ENCODE data around the gene ACTRT2. TPM values are rescaled to one million over a fixed set of nuclear protein-coding genes. Genes with fewer than 3 reads are reported as not detected.

The ACTRT2 gene
- polyA plus RNA-seq, 1 of the 3 experiments (the other 2 are of a cell fraction) = not detected

DNA sequence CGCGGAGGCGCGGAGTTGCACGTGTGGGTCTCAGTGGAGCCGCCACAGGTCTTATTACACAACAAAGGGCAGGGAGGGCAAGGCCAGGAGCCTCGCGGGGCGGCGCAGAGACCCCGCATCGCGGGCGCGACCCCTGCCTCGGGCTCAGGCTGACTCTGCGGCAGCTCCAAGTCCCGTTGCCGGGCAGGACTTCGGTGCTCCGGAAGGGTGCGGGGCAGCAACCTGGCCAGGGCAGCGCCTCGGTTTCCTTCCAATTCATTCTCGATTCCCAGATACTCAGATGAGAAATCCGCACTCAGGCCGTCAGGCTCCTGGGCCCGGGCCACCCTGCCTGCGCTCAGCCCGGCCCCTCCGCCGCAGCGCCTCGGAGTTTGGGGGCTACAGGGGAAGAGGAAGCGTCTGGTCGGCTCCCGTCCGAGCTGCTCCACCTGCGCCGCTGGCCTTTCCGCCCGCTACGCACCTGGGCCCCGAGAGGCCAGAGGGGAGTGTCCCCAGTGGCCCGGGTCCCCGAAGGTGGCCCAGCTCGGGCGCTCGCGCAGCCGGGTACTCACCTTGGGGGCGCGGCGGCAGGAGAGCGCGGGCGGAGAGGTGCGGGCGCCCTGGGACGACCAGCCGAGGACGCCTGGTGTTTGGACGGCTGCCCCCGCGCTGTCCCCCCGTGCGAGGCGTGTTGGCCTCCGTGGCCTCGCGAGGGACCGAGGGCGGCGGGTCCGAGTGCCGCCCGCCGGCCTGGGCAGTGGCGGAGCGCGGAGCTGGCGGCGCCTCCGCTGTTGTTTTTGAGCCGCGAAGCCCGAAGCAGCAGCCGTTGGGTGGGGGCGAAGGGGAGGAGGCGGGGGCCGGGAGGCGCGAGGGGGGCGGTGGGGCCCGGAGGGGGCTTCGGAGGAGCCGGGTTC lies 46.6 kb downstream of the ACTRT2 start:
- Histone ChIP-seq H3K4me3 (ENCODE audit: low read depth in 2 of 2, low read length in 1 of 2) (no peak overlapping the region), H3K36me3 (replicated peaks in 1 of 2; ENCODE audit: control insufficient read depth in 1 of 2, insufficient read depth in 2 of 2, low read length in 1 of 2) (no peaks in the 10 kb centered on the region), H3K4me1 (ENCODE audit: control insufficient read depth in 1 of 2, insufficient read depth in 2 of 2, low read depth in 1 of 2, low read length in 1 of 2) (no peaks in the 10 kb centered on the region), H3K79me2 (ENCODE audit: insufficient read depth) (no peaks in the 10 kb centered on the region), H3K9me3 (no peaks in the 10 kb centered on the region), H3K4me2 (no peak overlapping the region), H3K27ac (ENCODE audit: low read depth in 2 of 2, low read length in 1 of 2) (no peak overlapping the region), H3K27me3 (ENCODE audit: insufficient read depth) (peaks cover 69% of the 10 kb centered on the region), H3F3A (replicated peaks; ENCODE audit: insufficient read depth) (no peaks in the 10 kb centered on the region), H3K9ac (no peak overlapping the region), H3K9me2 (no peaks in the 10 kb centered on the region), H4K20me1 (ENCODE audit: insufficient read depth) (no peaks in the 10 kb centered on the region), H2AFZ (ENCODE audit: low read depth) (no peak overlapping the region)
- TF ChIP-seq YY1 (IDR thresholded peaks at IDR 0.05; ENCODE audit: low read depth) = no peak
- TF ChIP-seq, protein P1, sequence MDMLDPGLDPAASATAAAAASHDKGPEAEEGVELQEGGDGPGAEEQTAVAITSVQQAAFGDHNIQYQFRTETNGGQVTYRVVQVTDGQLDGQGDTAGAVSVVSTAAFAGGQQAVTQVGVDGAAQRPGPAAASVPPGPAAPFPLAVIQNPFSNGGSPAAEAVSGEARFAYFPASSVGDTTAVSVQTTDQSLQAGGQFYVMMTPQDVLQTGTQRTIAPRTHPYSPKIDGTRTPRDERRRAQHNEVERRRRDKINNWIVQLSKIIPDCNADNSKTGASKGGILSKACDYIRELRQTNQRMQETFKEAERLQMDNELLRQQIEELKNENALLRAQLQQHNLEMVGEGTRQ (IDR thresholded peaks at IDR 0.05; ENCODE audit: borderline replicate concordance, low read depth, low read length) = no peak
- no peak for TF ChIP-seq SMC3 (IDR thresholded peaks at IDR 0.05; ENCODE audit: low read depth, low read length)
- no peak for TF ChIP-seq NFIC (IDR thresholded peaks at IDR 0.05; ENCODE audit: borderline replicate concordance)
- no peak for TF ChIP-seq EZH2phosphoT487 (IDR thresholded peaks at IDR 0.05; ENCODE audit: borderline replicate concordance, low read depth)
- TF ChIP-seq FOXJ3 (CRISPR knock-in tag; IDR thresholded peaks at IDR 0.05) = no peak
- TF ChIP-seq EP300 (IDR thresholded peaks at IDR 0.05; ENCODE audit: borderline replicate concordance in 1 of 2, low read depth in 1 of 2, low read length in 1 of 2) = no peak
- TF ChIP-seq, protein P2, sequence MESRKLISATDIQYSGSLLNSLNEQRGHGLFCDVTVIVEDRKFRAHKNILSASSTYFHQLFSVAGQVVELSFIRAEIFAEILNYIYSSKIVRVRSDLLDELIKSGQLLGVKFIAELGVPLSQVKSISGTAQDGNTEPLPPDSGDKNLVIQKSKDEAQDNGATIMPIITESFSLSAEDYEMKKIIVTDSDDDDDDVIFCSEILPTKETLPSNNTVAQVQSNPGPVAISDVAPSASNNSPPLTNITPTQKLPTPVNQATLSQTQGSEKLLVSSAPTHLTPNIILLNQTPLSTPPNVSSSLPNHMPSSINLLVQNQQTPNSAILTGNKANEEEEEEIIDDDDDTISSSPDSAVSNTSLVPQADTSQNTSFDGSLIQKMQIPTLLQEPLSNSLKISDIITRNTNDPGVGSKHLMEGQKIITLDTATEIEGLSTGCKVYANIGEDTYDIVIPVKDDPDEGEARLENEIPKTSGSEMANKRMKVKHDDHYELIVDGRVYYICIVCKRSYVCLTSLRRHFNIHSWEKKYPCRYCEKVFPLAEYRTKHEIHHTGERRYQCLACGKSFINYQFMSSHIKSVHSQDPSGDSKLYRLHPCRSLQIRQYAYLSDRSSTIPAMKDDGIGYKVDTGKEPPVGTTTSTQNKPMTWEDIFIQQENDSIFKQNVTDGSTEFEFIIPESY (IDR thresholded peaks at IDR 0.05; ENCODE audit: borderline replicate concordance, low read depth) = no peak
- CTCF ChIA-PET = interaction anchor here (0.7 kb wide), 1 partner anchor 364 kb away, joined by 3 read pairs; no protein-coding TSS in a partner anchor
- DNase-seq = no peak
- POLR2A ChIA-PET = no interaction called here
- WGBS (ENCODE audit: low lambda C conversion rate) = 0% methylated on average over 2 of the region's 97 CpGs

DNA sequence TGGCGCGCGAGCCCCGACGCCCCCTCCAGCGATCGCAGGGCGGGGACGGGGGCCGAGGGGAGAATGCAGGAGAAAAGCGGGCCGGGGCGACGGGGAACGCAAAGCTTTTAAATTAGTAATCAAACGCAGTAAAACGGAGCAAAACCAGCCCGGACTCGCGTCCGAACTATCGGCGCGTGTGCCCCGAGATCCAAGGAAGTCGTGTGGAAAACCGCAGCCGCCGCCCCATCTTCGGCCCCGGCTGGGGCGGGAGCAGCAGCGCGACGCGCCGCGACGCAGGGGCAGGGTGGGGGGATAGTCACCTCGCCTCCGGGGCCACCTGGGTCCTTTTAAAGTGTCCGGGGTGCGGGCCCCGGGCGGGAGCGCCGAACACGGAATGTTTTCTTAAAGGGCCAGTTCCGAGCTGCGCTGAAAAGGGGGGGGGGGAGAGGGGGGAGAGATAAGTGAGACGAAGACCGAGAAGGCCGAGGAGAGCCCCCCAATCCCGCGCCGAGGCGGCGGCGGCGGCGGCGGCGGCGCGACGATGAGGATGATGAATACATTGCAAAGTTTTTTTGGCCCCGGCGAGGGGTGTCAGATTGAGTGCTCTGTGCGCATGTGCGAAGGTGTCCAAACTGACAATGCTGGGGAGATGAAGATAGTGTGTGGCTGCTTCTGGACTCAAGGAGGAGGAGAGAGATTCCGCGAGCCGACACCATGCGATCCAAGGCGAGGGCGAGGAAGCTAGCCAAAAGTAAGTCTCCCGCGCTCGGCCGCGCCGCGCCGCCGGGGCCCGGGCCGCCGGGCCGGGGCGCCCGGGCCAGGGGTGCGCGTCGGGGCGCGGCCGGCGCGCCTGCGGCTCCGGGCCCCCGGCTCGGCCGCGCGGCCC lies 47.5 kb downstream of the ACTRT2 start, which contains the start of gene PRDM16:
Gene PRDM16, plus strand, starts transcription at position 640 of the 868 bp plus-strand sequence. Its CDS starts 57 bp downstream, at position 697.
- DNase-seq = no peak
- H3K9me3 ChIP-seq = no peaks in the 10 kb centered on the region
- H3K9ac ChIP-seq = no peak within 1 kb of the TSS
- peak within 1 kb of the TSS; percentile 40 to 52; a peak in 3 of 4 replicates for H3K4me3 ChIP-seq (ENCODE audit: low read depth in 2 of 2, low read length in 1 of 2)
- H3K4me2 ChIP-seq = peak within 1 kb of the TSS; percentile 67; the same call in 1 of the 2 replicates
- no peaks in the 10 kb centered on the region for H3K79me2 ChIP-seq (ENCODE audit: insufficient read depth)
- peaks cover 70% of the 10 kb centered on the region for H3K27me3 ChIP-seq (ENCODE audit: insufficient read depth)
- no peak within 1 kb of the TSS for H3K27ac ChIP-seq (ENCODE audit: low read depth in 2 of 2, low read length in 1 of 2)
- WGBS (ENCODE audit: low lambda C conversion rate) = 4% methylated on average over 44 of the region's 106 CpGs
- no peaks in the 10 kb centered on the region for H3F3A ChIP-seq (replicated peaks; ENCODE audit: insufficient read depth)
- H4K20me1 ChIP-seq (ENCODE audit: insufficient read depth) = no peaks in the 10 kb centered on the region
- ChIA-PET POLR2A (no interaction called here), CTCF (interaction anchor here (0.7 kb wide), 1 partner anchor 363 kb away, joined by 3 read pairs; no protein-coding TSS in a partner anchor)
- no peaks in the 10 kb centered on the region for H3K4me1 ChIP-seq (ENCODE audit: control insufficient read depth in 1 of 2, insufficient read depth in 2 of 2, low read depth in 1 of 2, low read length in 1 of 2)
- TF ChIP-seq POLR2AphosphoS5 (IDR thresholded peaks at IDR 0.05; ENCODE audit: low read depth, low read length) = no peak
- TF ChIP-seq, protein P2 (IDR thresholded peaks at IDR 0.05; ENCODE audit: borderline replicate concordance, low read depth) = no peak
- no peak for TF ChIP-seq SIN3A (IDR thresholded peaks at IDR 0.05; ENCODE audit: borderline replicate concordance, low read depth, low read length)
- TF ChIP-seq RAD21 (IDR thresholded peaks at IDR 0.05; ENCODE audit: low read length) = no peak
- TF ChIP-seq, protein P3, sequence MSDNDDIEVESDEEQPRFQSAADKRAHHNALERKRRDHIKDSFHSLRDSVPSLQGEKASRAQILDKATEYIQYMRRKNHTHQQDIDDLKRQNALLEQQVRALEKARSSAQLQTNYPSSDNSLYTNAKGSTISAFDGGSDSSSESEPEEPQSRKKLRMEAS (IDR thresholded peaks at IDR 0.05; ENCODE audit: low read depth) = no peak
- TF ChIP-seq NFIC (IDR thresholded peaks at IDR 0.05; ENCODE audit: borderline replicate concordance) = no peak
- TF ChIP-seq ELF1 (IDR thresholded peaks at IDR 0.05) = no peak
- H3K36me3 ChIP-seq (replicated peaks in 1 of 2; ENCODE audit: control insufficient read depth in 1 of 2, insufficient read depth in 2 of 2, low read length in 1 of 2) = no peaks in the 10 kb centered on the region
- no peaks in the 10 kb centered on the region for H3K9me2 ChIP-seq
- no peak within 1 kb of the TSS for H2AFZ ChIP-seq (ENCODE audit: low read depth)

Data from SK-N-SH (cell line).